GM20431 (cell line): ENCODE results near the gene RNASE7.
"Not testable (repeated sequence)": the region's sequence is repeated elsewhere in the genome, so short reads cannot be mapped to it uniquely, and the experiment has no call there.

Source experiments
- in situ Hi-C: fragments of 300-500 bp; cut with MseI, MboI; formaldehyde crosslinking; loops from one replicate; pipeline ENCODE4 v1.15.0; 2020; ENCODE audit warnings: low sequenced_read_pairs; ENCODE audit not compliant: unreplicated experiment

RNASE7 gene

GRCh38 chr14:21040370-21040925 lies 1.7 kb upstream of the RNASE7 start:
- in situ Hi-C loops = no loop called here

- in situ Hi-C loops = not testable (repeated sequence)
Measured at GRCh38 chr14:21040941-21041340, 1.2 kb upstream of the RNASE7 start.

GRCh38 chr14:21042918-21043317 lies 756 bp downstream of the RNASE7 start:
- in situ Hi-C loops = no loop called here

GRCh38 chr14:21043387-21043973 lies 1.3 kb downstream of the RNASE7 start:
- in situ Hi-C loops = no loop called here

GRCh38 chr14:21043974-21044618 lies 1.9 kb downstream of the RNASE7 start:
- in situ Hi-C loops = no loop called here

- in situ Hi-C loops = no loop called here
Measured at GRCh38 chr14:21047378-21047781, 5.2 kb downstream of the RNASE7 start.

- in situ Hi-C loops = no loop called here
Measured at GRCh38 chr14:21048638-21049037, 6.5 kb downstream of the RNASE7 start.

- in situ Hi-C loops = no loop called here
Measured at GRCh38 chr14:21049271-21049673, 7.1 kb downstream of the RNASE7 start.

GRCh38 chr14:21050597-21050996 lies 8.4 kb downstream of the RNASE7 start:
- in situ Hi-C loops = no loop called here

GRCh38 chr14:21053184-21054122 lies 11.3 kb downstream of the RNASE7 start:
- in situ Hi-C loops = no loop called here

- in situ Hi-C loops = no loop called here
Measured at GRCh38 chr14:21054123-21054767, 12.1 kb downstream of the RNASE7 start.

GRCh38 chr14:21054768-21055145 lies 12.6 kb downstream of the RNASE7 start:
- in situ Hi-C loops = no loop called here

GRCh38 chr14:21055432-21056117 lies 13.4 kb downstream of the RNASE7 start:
- in situ Hi-C loops = no loop called here

- in situ Hi-C loops = no loop called here
Measured at GRCh38 chr14:21056520-21057163, 14.5 kb downstream of the RNASE7 start.

- in situ Hi-C loops = no loop called here
Measured at GRCh38 chr14:21057803-21058675, 15.9 kb downstream of the RNASE7 start, which contains the start of gene RNASE8. Gene RNASE8 (plus strand): TSS chr14:21057822. CDS start chr14:21057893, 71 bp downstream.

- in situ Hi-C loops = no loop called here
Measured at GRCh38 chr14:21058903-21059302, 16.7 kb downstream of the RNASE7 start.

- in situ Hi-C loops = no loop called here
Measured at GRCh38 chr14:21059842-21060613, 17.9 kb downstream of the RNASE7 start.
